Activated CD8-positive, alpha-beta T cell treated with anti-CD3 and anti-CD28 coated beads for 36 hours (primary cell): ENCODE measurements around the gene GLI1. TPM values are rescaled to one million over a fixed set of nuclear protein-coding genes. Genes with fewer than 3 reads are reported as not detected.

ENCODE experiments used
- ATAC-seq: fragments of 200-7000 bp; cut with Tn5 transposase; one replicate; pipeline ENCODE4 v1.10.0; 2021; ENCODE audit warnings: mild to moderate bottlenecking, moderate library complexity
- CTCF ChIA-PET: fragments of 350-600 bp; sonication (Branson Sonifier 250); formaldehyde crosslinking; loops from one replicate; lab custom pipeline; 2021; ENCODE audit warnings: antibody characterized with exemption; lab: Charles Lee
- POLR2A ChIA-PET: fragments of 350-600 bp; sonication (Branson Sonifier 250); formaldehyde crosslinking; loops from one replicate; lab custom pipeline; 2021; ENCODE audit warnings: antibody characterized with exemption; lab: Charles Lee
- DNase-seq: peaks from one replicate; pipeline ENCODE4 v3.0.0-alpha.2; 2020
- H3K27ac Mint-ChIP-seq: one replicate; pipeline ENCODE4 v1.8.0; 2021; ENCODE audit warnings: mild to moderate bottlenecking, mixed read lengths
- H3K27me3 Mint-ChIP-seq: one replicate; pipeline ENCODE4 v1.8.0; 2021; ENCODE audit warnings: mixed read lengths
- H3K36me3 Mint-ChIP-seq: one replicate; pipeline ENCODE4 v1.8.0; 2021; ENCODE audit warnings: low read depth, mixed read lengths
- H3K4me1 Mint-ChIP-seq: one replicate; pipeline ENCODE4 v1.8.0; 2021; ENCODE audit warnings: low read depth, mixed read lengths
- H3K4me3 Mint-ChIP-seq: one replicate; pipeline ENCODE4 v1.8.0; 2021; ENCODE audit warnings: mild to moderate bottlenecking, moderate library complexity, mixed read lengths
- H3K9me3 Mint-ChIP-seq: one replicate; pipeline ENCODE4 v1.8.0; 2021; ENCODE audit warnings: mixed read lengths
- intact Hi-C: fragments of 100-400 bp; cut with micrococcal nuclease; formaldehyde crosslinking; loops from one replicate; pipeline ENCODE4 v1.10.0; 2022
- total RNA-seq, 2 experiments: library from RNA; stranded (reverse); gene quantifications; one replicate each; pipeline ENCODE4 v1.2.3, GENCODE V29; 2021
- TF ChIP-seq, protein P1 (sequence below): fragments of 200-600 bp; IDR thresholded peaks from one replicate; pipeline ENCODE4 v1.8.0; 2022; ENCODE audit warnings: antibody characterized with exemption, mild to moderate bottlenecking

GLI1 gene
- total RNA-seq, 2 experiments from 2014 or later: 0.20 to 0.83 TPM

DNA sequence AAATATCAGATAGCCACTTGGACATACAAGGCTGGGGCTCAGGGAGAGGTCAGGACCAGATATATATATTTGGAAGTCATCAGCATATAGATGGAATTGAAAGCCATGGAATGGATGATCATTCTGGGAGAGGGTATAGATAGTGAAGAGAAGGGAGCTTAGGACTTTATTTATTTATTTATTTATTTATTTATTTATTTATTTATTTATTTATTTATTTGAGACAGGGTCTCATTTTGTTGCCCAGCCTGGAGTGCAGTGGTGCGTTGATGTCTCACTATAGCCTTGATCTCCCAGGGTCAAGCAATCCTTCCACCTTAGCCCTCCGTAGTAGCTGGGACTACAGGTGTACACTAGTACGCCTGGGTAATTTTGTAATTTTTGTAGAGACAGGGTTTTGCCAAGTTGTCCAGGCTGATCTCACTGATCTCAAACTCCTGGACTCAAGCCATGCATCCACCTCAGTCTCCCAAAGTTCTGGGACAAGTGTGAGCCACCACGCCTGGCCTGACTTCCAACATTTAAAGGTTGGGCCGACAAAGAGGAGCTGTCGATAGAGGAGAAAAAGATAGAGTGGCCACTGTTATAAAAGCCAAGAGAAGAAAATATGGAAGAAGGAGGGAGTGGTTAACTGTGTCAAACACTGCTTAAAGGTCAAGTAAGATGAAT lies 13.2 kb upstream of the GLI1 start:
- H3K9me3 Mint-ChIP-seq: no peaks in the 10 kb centered on the region
- POLR2A ChIA-PET: no interaction called here

DNA sequence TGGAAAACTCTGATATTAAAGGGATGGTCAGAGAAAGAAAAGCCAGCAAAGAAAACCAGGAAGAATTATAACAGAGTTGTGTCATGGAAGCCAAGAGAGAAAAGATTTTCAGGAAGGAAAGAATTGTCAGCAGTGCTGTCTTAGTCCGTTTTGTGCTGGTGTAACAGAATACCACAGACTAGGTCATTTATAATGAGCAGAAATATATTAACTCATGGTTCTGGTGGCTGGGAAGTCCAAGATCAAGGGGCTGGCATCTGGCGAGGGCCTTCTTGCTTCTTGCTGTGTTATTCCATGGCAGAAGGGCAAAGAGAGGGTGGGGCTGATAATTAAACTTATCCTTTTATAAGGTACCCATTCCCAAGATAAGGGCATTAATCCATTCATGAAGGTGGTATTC lies 10.9 kb upstream of the GLI1 start:
- POLR2A ChIA-PET: interaction anchor here (0.8 kb wide), 1 partner anchor 130 kb away, joined by 4 read pairs; no protein-coding TSS in a partner anchor
- TF ChIP-seq, protein P1, sequence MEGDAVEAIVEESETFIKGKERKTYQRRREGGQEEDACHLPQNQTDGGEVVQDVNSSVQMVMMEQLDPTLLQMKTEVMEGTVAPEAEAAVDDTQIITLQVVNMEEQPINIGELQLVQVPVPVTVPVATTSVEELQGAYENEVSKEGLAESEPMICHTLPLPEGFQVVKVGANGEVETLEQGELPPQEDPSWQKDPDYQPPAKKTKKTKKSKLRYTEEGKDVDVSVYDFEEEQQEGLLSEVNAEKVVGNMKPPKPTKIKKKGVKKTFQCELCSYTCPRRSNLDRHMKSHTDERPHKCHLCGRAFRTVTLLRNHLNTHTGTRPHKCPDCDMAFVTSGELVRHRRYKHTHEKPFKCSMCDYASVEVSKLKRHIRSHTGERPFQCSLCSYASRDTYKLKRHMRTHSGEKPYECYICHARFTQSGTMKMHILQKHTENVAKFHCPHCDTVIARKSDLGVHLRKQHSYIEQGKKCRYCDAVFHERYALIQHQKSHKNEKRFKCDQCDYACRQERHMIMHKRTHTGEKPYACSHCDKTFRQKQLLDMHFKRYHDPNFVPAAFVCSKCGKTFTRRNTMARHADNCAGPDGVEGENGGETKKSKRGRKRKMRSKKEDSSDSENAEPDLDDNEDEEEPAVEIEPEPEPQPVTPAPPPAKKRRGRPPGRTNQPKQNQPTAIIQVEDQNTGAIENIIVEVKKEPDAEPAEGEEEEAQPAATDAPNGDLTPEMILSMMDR: no peak
- Mint-ChIP-seq H3K9me3 (no peaks in the 10 kb centered on the region), H3K36me3 (no peaks in the 10 kb centered on the region), H3K27me3 (no peaks in the 10 kb centered on the region), H3K4me1 (peaks cover 5% of the 10 kb centered on the region), H3K27ac (no peak overlapping the region), H3K4me3 (no peak overlapping the region)
- intact Hi-C loops: no loop called here
- DNase-seq (no peak), ATAC-seq (no peak)
- CTCF ChIA-PET: interaction anchor here (2.1 kb wide), 1 partner anchor 10 kb away, joined by 7 read pairs; the partner anchor contains the start of gene GLI1

More for the DNA sequence above, 13.2 kb upstream of the GLI1 start:
- intact Hi-C loops: no loop called here
- ATAC-seq: no peak
- Mint-ChIP-seq H3K27ac (no peak overlapping the region), H3K4me3 (no peak overlapping the region), H3K36me3 (peaks cover 3% of the 10 kb centered on the region), H3K4me1 (no peaks in the 10 kb centered on the region), H3K27me3 (no peaks in the 10 kb centered on the region)
- TF ChIP-seq, protein P1: no peak
- DNase-seq: no peak
- CTCF ChIA-PET: interaction anchor here (1.4 to 4.3 kb wide), 3 partner anchors 9 to 204 kb away, joined by 3 to 26 read pairs (median 6); partner anchors contain the start of gene INHBE

DNA sequence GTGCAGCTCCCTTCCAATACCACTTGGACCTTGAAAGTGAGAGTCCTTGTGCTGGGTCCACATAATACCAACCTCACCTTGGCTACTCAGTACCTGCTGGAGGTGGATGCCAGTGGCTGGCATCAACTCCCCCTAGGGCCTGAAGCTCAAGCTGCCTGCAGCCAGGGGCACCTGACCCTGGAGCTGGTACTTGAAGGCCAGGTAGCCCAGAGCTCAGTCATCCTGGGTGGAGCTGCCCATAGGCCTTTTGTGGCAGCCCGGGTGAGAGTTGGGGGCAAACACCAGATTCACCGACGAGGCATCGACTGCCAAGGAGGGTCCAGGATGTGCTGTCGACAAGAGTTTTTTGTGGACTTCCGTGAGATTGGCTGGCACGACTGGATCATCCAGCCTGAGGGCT lies 10.2 kb upstream of the GLI1 start:
- TF ChIP-seq, protein P1: no peak
- DNase-seq: no peak
- intact Hi-C loops: no loop called here
- no peaks in the 10 kb centered on the region for H3K9me3 Mint-ChIP-seq
- ATAC-seq: no peak
- no peaks in the 10 kb centered on the region for H3K36me3 Mint-ChIP-seq
- CTCF ChIA-PET: interaction anchor here (1.4 kb wide), 1 partner anchor 9 kb away, joined by 4 read pairs; no protein-coding TSS in a partner anchor
- H3K4me3 Mint-ChIP-seq: no peak overlapping the region
- no peaks in the 10 kb centered on the region for H3K27me3 Mint-ChIP-seq
- H3K4me1 Mint-ChIP-seq: peaks cover 6% of the 10 kb centered on the region
- H3K27ac Mint-ChIP-seq: no peak overlapping the region
- POLR2A ChIA-PET: no interaction called here

DNA sequence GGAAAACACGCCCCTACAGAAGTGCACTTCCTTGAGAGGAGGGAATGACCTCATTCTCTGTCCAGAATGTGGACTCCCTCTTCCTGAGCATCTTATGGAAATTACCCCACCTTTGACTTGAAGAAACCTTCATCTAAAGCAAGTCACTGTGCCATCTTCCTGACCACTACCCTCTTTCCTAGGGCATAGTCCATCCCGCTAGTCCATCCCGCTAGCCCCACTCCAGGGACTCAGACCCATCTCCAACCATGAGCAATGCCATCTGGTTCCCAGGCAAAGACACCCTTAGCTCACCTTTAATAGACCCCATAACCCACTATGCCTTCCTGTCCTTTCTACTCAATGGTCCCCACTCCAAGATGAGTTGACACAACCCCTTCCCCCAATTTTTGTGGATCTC lies 9.5 kb upstream of the GLI1 start:
- ATAC-seq: no peak
- Mint-ChIP-seq H3K4me1 (peaks cover 11% of the 10 kb centered on the region), H3K27me3 (no peaks in the 10 kb centered on the region), H3K9me3 (no peaks in the 10 kb centered on the region), H3K27ac (no peak overlapping the region), H3K4me3 (no peak overlapping the region), H3K36me3 (no peaks in the 10 kb centered on the region)
- intact Hi-C loops: loop anchor here (10.0 kb wide), 1 partner anchor 145 kb away; no protein-coding TSS in a partner anchor
- no peak for DNase-seq
- TF ChIP-seq, protein P1: no peak
- CTCF ChIA-PET: interaction anchor here (1.4 to 7.1 kb wide), 5 partner anchors 8 to 208 kb away, joined by 3 to 38 read pairs (median 6); partner anchors contain the start of gene GLI1
- POLR2A ChIA-PET: interaction anchor here (1.0 to 1.8 kb wide), 2 partner anchors 11 to 17 kb away, joined by 3 to 8 read pairs; no protein-coding TSS in a partner anchor
